Adipose tissue (tissue), 3 donors: ENCODE data around the gene TMEM254. TPM values are rescaled to one million over a fixed set of nuclear protein-coding genes. Genes with fewer than 3 reads are reported as not detected.
"Not testable (repeated sequence)": the region's sequence is repeated elsewhere in the genome, so short reads cannot be mapped to it uniquely, and the experiment has no call there.

Source experiments
- H3K27ac ChIP-seq: one replicate; pipeline ENCODE4 v1.5.1; 2013; ENCODE audit warnings: low read depth, low read length
- WGBS, 3 donors: extraction: QIAGEN DNeasy Blood & Tissue Kit; methylation state at CpG; one replicate each; pipeline ENCODE4 v1.1.7; 2013; 5-methylcytosine and 5-hydroxymethylcytosine counted together
- polyA plus RNA-seq, 3 donors: library from polyadenylated mRNA; stranded (reverse); fragments of 200-250 nt; gene quantifications; one replicate each; pipeline ENCODE4 v1.2.3, GENCODE V29; 2013
- donor health status: healthy with polysubstance abuse.
- donor health status: Bipolar disorder and iron deficiency.
- donor health status: healthy.

TMEM254 gene
- polyA plus RNA-seq, 3 donors: 9.2 to 15.1 (median 9.8) TPM

- H3K27ac ChIP-seq: no peak overlapping the region
These were observed 43.7 kb downstream of the TMEM254 start for GRCh38 chr10:80122110-80122710.

- 61 to 64% (median 64%) methylated on average over 2 of the region's 2 CpGs for WGBS, 3 donors
- no peak overlapping the region for H3K27ac ChIP-seq
These were observed 44.3 kb downstream of the TMEM254 start for GRCh38 chr10:80122746-80123145.

- 45 to 68% (median 56%) methylated on average over 4 of the region's 4 CpGs for WGBS, 3 donors
These were observed 48.4 kb downstream of the TMEM254 start for GRCh38 chr10:80126876-80127275.

DNA sequence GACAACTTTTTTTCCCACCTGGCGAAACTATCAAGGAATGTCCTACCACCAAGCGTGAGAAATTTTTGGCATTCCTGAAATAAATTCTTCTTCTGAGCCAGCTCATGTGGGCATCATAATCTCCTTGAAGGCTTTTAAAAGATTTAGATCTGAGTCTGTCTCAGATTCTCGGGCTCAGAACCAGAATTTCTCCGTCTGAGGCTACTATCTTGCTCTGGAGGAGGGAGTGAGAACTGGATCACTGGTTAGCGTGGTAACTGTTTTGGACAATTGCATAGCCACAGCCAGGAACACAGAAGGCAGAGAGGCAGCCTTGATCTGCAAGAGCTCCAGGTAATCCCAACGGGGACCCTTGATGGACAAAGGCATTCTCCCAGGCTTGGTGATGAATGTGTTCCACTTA lies 53.0 kb downstream of the TMEM254 start:
- H3K27ac ChIP-seq: no peak overlapping the region
- 77 to 85% (median 81%) methylated on average over 6 of the region's 6 CpGs for WGBS, 3 donors

More at GRCh38 chr10:80126876-80127275, 48.4 kb downstream of the TMEM254 start:
- no peak overlapping the region for H3K27ac ChIP-seq

GRCh38 chr10:80132299-80133139 lies 54.1 kb downstream of the TMEM254 start, which contains the start of gene PLAC9:
TSS of gene PLAC9 (plus strand) at chr10:80132730. CDS start at chr10:80132763, 33 bp downstream.
- WGBS, 3 donors: 2 to 4% (median 3%) methylated on average over 56 to 57 of the region's 58 CpGs
- H3K27ac ChIP-seq: peak within 1 kb of the TSS; percentile 11

GRCh38 chr10:80133206-80133605 lies 54.7 kb downstream of the TMEM254 start:
- H3K27ac ChIP-seq: no peak overlapping the region
- WGBS, 3 donors: 29 to 57% (median 35%) methylated on average over 6 of the region's 6 CpGs

GRCh38 chr10:80133687-80134086 lies 55.2 kb downstream of the TMEM254 start:
- WGBS, 3 donors: 64 to 88% (median 75%) methylated on average over 9 of the region's 9 CpGs
- H3K27ac ChIP-seq: not testable (repeated sequence)

GRCh38 chr10:80136134-80136571 lies 57.7 kb downstream of the TMEM254 start:
- no peak overlapping the region for H3K27ac ChIP-seq
- 32 to 64% (median 37%) methylated on average over 8 of the region's 8 CpGs for WGBS, 3 donors

DNA sequence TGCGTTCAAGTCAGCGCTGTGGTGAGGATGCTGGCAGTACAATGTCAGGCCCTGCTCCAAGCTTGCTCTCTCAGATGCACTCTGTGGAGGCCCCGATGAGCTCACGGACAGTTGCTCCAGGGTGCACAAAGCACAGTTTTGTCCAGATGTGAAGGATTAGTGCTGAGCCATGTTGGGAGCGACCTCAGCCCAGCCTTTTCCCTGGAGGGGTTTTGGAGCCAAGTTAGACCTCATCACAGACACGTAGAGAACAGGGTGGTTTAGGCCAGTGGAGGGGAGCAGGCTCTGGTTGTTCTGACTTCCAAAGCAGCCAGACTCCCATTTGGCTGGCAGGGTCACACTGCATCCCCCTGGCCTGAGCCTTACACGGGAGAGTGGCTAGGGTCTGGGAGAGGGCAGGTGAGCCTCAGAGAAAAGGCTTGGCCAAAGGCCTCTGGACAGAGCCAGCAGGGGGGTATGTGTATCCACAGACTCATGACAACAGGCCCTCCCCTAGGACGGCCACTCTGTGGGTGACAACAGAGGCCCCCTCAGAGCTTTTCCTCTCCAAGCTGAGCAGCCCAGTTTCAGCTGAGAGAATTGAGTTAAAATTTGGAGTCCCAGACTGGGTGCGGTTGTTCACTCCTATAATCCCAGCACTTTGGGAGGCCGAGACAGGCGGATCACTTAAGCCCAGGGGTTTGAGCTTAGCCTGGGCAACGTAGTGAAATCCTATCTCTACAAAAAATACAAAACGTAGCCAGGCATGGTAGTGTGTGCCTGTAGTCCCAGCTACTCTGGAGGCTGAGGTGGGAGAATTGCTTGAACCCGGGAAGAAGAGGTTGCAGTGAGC lies 58.8 kb downstream of the TMEM254 start:
- 60 to 79% (median 67%) methylated on average over 14 of the region's 14 CpGs for WGBS, 3 donors
- H3K27ac ChIP-seq: no peak overlapping the region

GRCh38 chr10:80137920-80138319 lies 59.5 kb downstream of the TMEM254 start:
- 59 to 61% (median 60%) methylated on average over 4 of the region's 4 CpGs for WGBS, 3 donors
- H3K27ac ChIP-seq: no peak overlapping the region

DNA sequence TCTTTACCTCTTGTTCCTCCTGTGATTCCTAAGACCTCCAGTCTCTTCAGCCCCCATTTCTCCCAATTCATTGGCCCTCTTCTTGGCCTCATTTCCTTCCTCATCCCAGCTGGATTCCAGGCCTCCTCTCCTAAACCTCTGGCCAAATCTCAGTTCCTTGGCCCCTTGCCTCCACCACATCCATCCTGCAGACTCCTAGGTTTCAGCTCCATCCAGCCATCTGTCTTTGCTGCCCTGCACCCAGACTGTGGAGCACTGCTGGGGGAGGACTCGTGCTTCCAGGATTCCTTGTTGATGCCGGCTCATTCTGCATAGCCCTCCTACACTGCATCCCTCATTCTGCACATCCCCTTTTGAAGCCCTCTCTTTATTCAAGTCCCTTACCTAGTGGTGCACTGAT lies 60.8 kb downstream of the TMEM254 start:
- no peak overlapping the region for H3K27ac ChIP-seq
- 61 to 76% (median 69%) methylated on average over 2 of the region's 2 CpGs for WGBS, 3 donors

- no peak overlapping the region for H3K27ac ChIP-seq
- WGBS, 3 donors: 84 to 92% (median 90%) methylated on average over 7 of the region's 7 CpGs
These were observed 61.8 kb downstream of the TMEM254 start for GRCh38 chr10:80140251-80140650.

GRCh38 chr10:80141696-80142460 lies 63.4 kb downstream of the TMEM254 start:
- H3K27ac ChIP-seq: no peak overlapping the region
- 43 to 66% (median 58%) methylated on average over 19 of the region's 19 CpGs for WGBS, 3 donors

Other genes with a start within 250 kb of the TMEM254 start
- gene SFTPD, start 129.6 kb upstream of the TMEM254 start, polyA plus RNA-seq: 1 to 10 TPM in 1 of 3 donors, under 1 TPM in 2; 0.45 to 1.2 (median 0.48) TPM
- 100 to 1,000 TPM in 1 of 3 donors, 10 to 100 TPM in 1, 1 to 10 TPM in 1; 4.7 to 101 (median 38.5) TPM for gene PLAC9, start 54.1 kb downstream of the TMEM254 start, polyA plus RNA-seq
- gene ANXA11, start 126.9 kb downstream of the TMEM254 start, polyA plus RNA-seq: 100 to 1,000 TPM in 2 of 3 donors, 10 to 100 TPM in 1; 64.4 to 125 (median 117) TPM
- gene MAT1A, start 211.0 kb downstream of the TMEM254 start, polyA plus RNA-seq: 1 to 10 TPM in 1 of 3 donors, under 1 TPM in 1, not detected in 1; 0.11 to 4.4 TPM